H1 (cell line): Measurements from ENCODE around the gene CHD6. TPM values are rescaled to one million over a fixed set of nuclear protein-coding genes. Genes with fewer than 3 reads are reported as not detected.

Source experiments
- CTCF ChIA-PET: fragments of 300-600 bp; sonication (Branson Sonifier 250); formaldehyde crosslinking; loops from one replicate; lab custom pipeline; 2021; ENCODE audit not compliant: partially characterized antibody; lab: Charles Lee
- POLR2A ChIA-PET: fragments of 300-600 bp; sonication (Branson Sonifier 250); formaldehyde crosslinking; loops from one replicate; lab custom pipeline; 2021; ENCODE audit warnings: inconsistent platforms; ENCODE audit not compliant: partially characterized antibody; lab: Charles Lee
- DNase-seq, 2 experiments: peaks; one replicate each; pipeline versions ENCODE4 v3.0.0 to v3.0.0-alpha.2; 2010 to 2022; ENCODE audit warnings: low spot score in 2 of 2, low read depth in 1 of 2, mixed read lengths in 1 of 2
- FAIRE-seq: peaks from 2 replicates; lab custom pipeline; 2011; peaks lifted over from hg19 to GRCh38; lab: Jason Lieb, UNC
- H2AFZ ChIP-seq: 2 replicates; pipeline ENCODE4 v1.8.1; 2012; ENCODE audit warnings: low read length, inconsistent platforms
- H2AK5ac ChIP-seq: 2 replicates; pipeline ENCODE4 v1.6.1; 2013; ENCODE audit warnings: low read depth, low read length
- H2BK120ac ChIP-seq: replicated peaks from 2 replicates; pipeline ENCODE3; 2013; ENCODE audit warnings: low read depth, low read length, inconsistent platforms
- H2BK12ac ChIP-seq: 2 replicates; pipeline ENCODE4 v1.6.1; 2013; ENCODE audit warnings: low read depth, low read length
- H2BK15ac ChIP-seq: 2 replicates; pipeline ENCODE4 v1.6.1; 2013; ENCODE audit warnings: low read length
- H2BK20ac ChIP-seq: 2 replicates; pipeline ENCODE4 v1.6.1; 2013; ENCODE audit warnings: low read length
- H2BK5ac ChIP-seq: 2 replicates; pipeline ENCODE4 v1.6.1; 2013; ENCODE audit warnings: low read depth, low read length
- H3K14ac ChIP-seq: 2 replicates; pipeline ENCODE4 v1.6.1; 2013; ENCODE audit warnings: inconsistent platforms; ENCODE audit not compliant: insufficient read length
- H3K18ac ChIP-seq: 2 replicates; pipeline ENCODE4 v1.6.1; 2013; ENCODE audit warnings: low read length; ENCODE audit errors: extremely low read depth
- H3K23ac ChIP-seq: 2 replicates; pipeline ENCODE4 v1.6.1; 2013; ENCODE audit warnings: inconsistent platforms; ENCODE audit not compliant: insufficient read length
- H3K23me2 ChIP-seq: 2 replicates; pipeline ENCODE4 v1.6.1; 2013; ENCODE audit warnings: low read depth, low read length
- H3K27ac ChIP-seq: 2 replicates; pipeline ENCODE4 v1.6.1; 2011; ENCODE audit warnings: low read depth, low read length, inconsistent platforms
- H3K27me3 ChIP-seq, 4 experiments: replicated peaks in 1 of 4; 1 replicate in 1 of 4; 2 replicates in 3 of 4; pipeline versions ENCODE4 v1.6.1 to v1.8.1; 2011 to 2013; ENCODE audit warnings: low read length in 3 of 4, mild to moderate bottlenecking in 3 of 4, inconsistent platforms in 2 of 4, mixed read lengths in 2 of 4, moderate library complexity in 1 of 4; ENCODE audit not compliant: control insufficient read depth in 3 of 4, insufficient read depth in 3 of 4; ENCODE audit errors: extremely low read depth in 1 of 4
- H3K36me3 ChIP-seq, 4 experiments: 2 replicates each; pipeline versions ENCODE4 v1.6.1 to v1.8.1; 2011 to 2013; ENCODE audit warnings: mild to moderate bottlenecking in 4 of 4, low read length in 3 of 4, moderate library complexity in 2 of 4, control low read depth in 1 of 4, inconsistent platforms in 1 of 4; ENCODE audit not compliant: insufficient read depth in 4 of 4, control insufficient read depth in 2 of 4
- H3K4ac ChIP-seq: replicated peaks from 2 replicates; pipeline ENCODE3; 2013; ENCODE audit warnings: low read length, low read depth, mixed read lengths, inconsistent platforms; ENCODE audit not compliant: insufficient read length
- H3K4me1 ChIP-seq, 4 experiments: replicated peaks in 1 of 4; 1 replicate in 1 of 4; 2 replicates in 3 of 4; pipeline versions ENCODE4 v1.6.1 to v1.8.1; 2011 to 2013; ENCODE audit warnings: low read length in 3 of 4, inconsistent platforms in 2 of 4, mixed read lengths in 1 of 4; ENCODE audit not compliant: insufficient read depth in 4 of 4, control insufficient read depth in 3 of 4
- H3K4me2 ChIP-seq, 2 experiments: 2 replicates each; pipeline versions ENCODE4 v1.6.1 to v1.8.1; 2011 to 2013; ENCODE audit warnings: low read depth in 2 of 2, low read length in 2 of 2, control low read depth in 1 of 2, inconsistent platforms in 1 of 2, mild to moderate bottlenecking in 1 of 2; ENCODE audit not compliant: insufficient read depth in 1 of 2
- H3K4me3 ChIP-seq, 4 experiments: fragments of 200-600, 300-600 bp in 1 of 4; sonication (generic), shearing (Covaris generic), sonication (Bioruptor Twin) in 1 of 4; 2 replicates each; pipeline versions ENCODE4 v1.5.1 to v1.8.1; 2011 to 2016; ENCODE audit warnings: low read length in 4 of 4, low read depth in 3 of 4, control low read depth in 2 of 4, inconsistent platforms in 2 of 4, mild to moderate bottlenecking in 2 of 4, mixed read lengths in 1 of 4, moderate library complexity in 1 of 4; ENCODE audit not compliant: insufficient read depth in 2 of 4; ENCODE audit errors: extremely low read depth in 1 of 4
- H3K56ac ChIP-seq: replicated peaks from 2 replicates; pipeline ENCODE3; 2013; ENCODE audit warnings: low read depth, mild to moderate bottlenecking, mixed read lengths, low read length, inconsistent platforms; ENCODE audit not compliant: insufficient read length
- H3K79me1 ChIP-seq: 2 replicates; pipeline ENCODE4 v1.6.1; 2013; ENCODE audit warnings: low read depth, low read length, control low read depth
- H3K79me2 ChIP-seq, 2 experiments: 2 replicates each; pipeline versions ENCODE4 v1.6.1 to v1.8.1; 2012 to 2013; ENCODE audit warnings: low read length in 2 of 2, mild to moderate bottlenecking in 2 of 2, inconsistent platforms in 1 of 2; ENCODE audit not compliant: insufficient read depth in 2 of 2, control insufficient read depth in 1 of 2
- H3K9ac ChIP-seq, 4 experiments: replicated peaks in 1 of 4; 1 replicate in 1 of 4; 2 replicates in 3 of 4; pipeline versions ENCODE4 v1.6.1 to v1.8.1; 2011 to 2013; ENCODE audit warnings: low read depth in 3 of 4, low read length in 3 of 4, control low read depth in 2 of 4, mild to moderate bottlenecking in 2 of 4, moderate library complexity in 2 of 4, inconsistent platforms in 1 of 4; ENCODE audit errors: extremely low read depth in 1 of 4
- H3K9me3 ChIP-seq, 2 experiments: 2 replicates each; pipeline versions ENCODE4 v1.6.1 to v1.8.1; 2012 to 2013; ENCODE audit warnings: mild to moderate bottlenecking in 2 of 2, moderate library complexity in 2 of 2, control low read depth in 1 of 2, inconsistent platforms in 1 of 2, low read depth in 1 of 2, low read length in 1 of 2, mixed read lengths in 1 of 2; ENCODE audit not compliant: insufficient read depth in 2 of 2
- H4K20me1 ChIP-seq, 2 experiments: replicated peaks in 1 of 2; 2 replicates each; pipeline versions ENCODE3 to v1.8.1; 2011 to 2013; ENCODE audit warnings: inconsistent platforms in 2 of 2, low read length in 2 of 2, mild to moderate bottlenecking in 1 of 2; ENCODE audit not compliant: insufficient read depth in 2 of 2, control insufficient read depth in 1 of 2
- H4K5ac ChIP-seq: 2 replicates; pipeline ENCODE4 v1.6.1; 2013; ENCODE audit warnings: low read length, low read depth, mixed read lengths, inconsistent platforms; ENCODE audit not compliant: insufficient read length
- H4K8ac ChIP-seq: 2 replicates; pipeline ENCODE4 v1.8.0; 2013; ENCODE audit warnings: mild to moderate bottlenecking, moderate library complexity, low read length, inconsistent platforms; ENCODE audit not compliant: insufficient read depth; ENCODE audit errors: extremely low read depth
- H4K91ac ChIP-seq: replicated peaks from 2 replicates; pipeline ENCODE3; 2013; ENCODE audit warnings: low read length, mixed read lengths, inconsistent platforms; ENCODE audit not compliant: insufficient read length
- BRCA1 ChIP-seq: IDR thresholded peaks from 2 replicates; pipeline ENCODE4 v1.6.1; 2012; ENCODE audit warnings: low read depth, low read length, improper control_type of control experiment
- CBX8 ChIP-seq: fragments of 300-800, 300-1000 bp; sonication (generic); IDR thresholded peaks from 2 replicates; pipeline ENCODE4 v1.7.1; 2016; ENCODE audit warnings: low read depth, low read length, borderline replicate concordance
- CHD2 ChIP-seq: IDR thresholded peaks from 2 replicates; pipeline ENCODE4 v1.6.1; 2012; ENCODE audit warnings: low read length, improper control_type of control experiment
- CTBP2 ChIP-seq: IDR thresholded peaks from 2 replicates; pipeline ENCODE4 v1.7.0; 2011; ENCODE audit warnings: borderline replicate concordance, mild to moderate bottlenecking, moderate library complexity, mixed read lengths, low read length; ENCODE audit not compliant: insufficient read depth, insufficient read length
- HDAC2 ChIP-seq, 2 experiments: fragments of 300-600 bp in 1 of 2; sonication (generic) in 1 of 2; IDR thresholded peaks; 2 replicates each; pipeline ENCODE4 v1.6.1; 2011 to 2012; ENCODE audit warnings: low read depth in 2 of 2, low read length in 2 of 2, mild to moderate bottlenecking in 2 of 2, moderate library complexity in 2 of 2, borderline replicate concordance in 1 of 2, inconsistent platforms in 1 of 2
- HDAC6 ChIP-seq: IDR thresholded peaks from one replicate; pipeline ENCODE4 v1.7.1; 2012; ENCODE audit warnings: low read depth, mild to moderate bottlenecking, inconsistent platforms, low read length, moderate library complexity
- JUN ChIP-seq: IDR thresholded peaks from 2 replicates; pipeline ENCODE4 v1.6.1; 2011; ENCODE audit warnings: low read depth, mild to moderate bottlenecking, improper control_type of control experiment, low read length
- PHF8 ChIP-seq: fragments of 200-600 bp; sonication (generic); conservative IDR thresholded peaks from 2 replicates; pipeline ENCODE4 v1.7.1; 2012; ENCODE audit warnings: low read depth, mild to moderate bottlenecking, inconsistent platforms, low read length, moderate library complexity
- RFX5 ChIP-seq: IDR thresholded peaks from 2 replicates; pipeline ENCODE4 v1.6.1; 2011; ENCODE audit warnings: low read depth, low read length, improper control_type of control experiment, borderline replicate concordance
- RNF2 ChIP-seq: fragments of 200-900, 300-1000 bp; sonication (generic); IDR thresholded peaks from 2 replicates; pipeline ENCODE4 v1.7.1; 2016; ENCODE audit warnings: borderline replicate concordance, low read depth, mild to moderate bottlenecking, antibody characterized with exemption, low read length; ENCODE audit not compliant: poor library complexity, severe bottlenecking; ENCODE audit errors: missing control alignments
- SP2 ChIP-seq: IDR thresholded peaks from 2 replicates; pipeline ENCODE4 v1.6.1; 2012; ENCODE audit warnings: mild to moderate bottlenecking, low read length, inconsistent platforms
- SP4 ChIP-seq: IDR thresholded peaks from 2 replicates; pipeline ENCODE4 v1.6.1; 2012; ENCODE audit warnings: low read length, inconsistent platforms
- SUZ12 ChIP-seq: fragments of 200-600 bp; sonication (generic); IDR thresholded peaks from 2 replicates; pipeline ENCODE4 v1.6.1; 2012; ENCODE audit warnings: mild to moderate bottlenecking, inconsistent platforms, low read length, moderate library complexity, mixed read lengths
- TBP ChIP-seq: IDR thresholded peaks from 2 replicates; pipeline ENCODE4 v1.6.1; 2011; ENCODE audit warnings: low read depth, low read length, improper control_type of control experiment
- WGBS, 2 experiments: shearing (Covaris generic) in 1 of 2; methylation state at CpG; one replicate each; pipeline versions ENCODE4 v1.1.6 to v1.1.7; 2013 to 2015; ENCODE audit warnings: low lambda C conversion rate in 2 of 2, mixed read lengths in 2 of 2, inconsistent platforms in 1 of 2, low coverage in 1 of 2, missing lambda C conversion rate in 1 of 2; ENCODE audit not compliant: insufficient replicate concordance in 2 of 2, insufficient coverage in 1 of 2, insufficient read length in 1 of 2; ENCODE audit errors: extremely low coverage in 1 of 2, missing lambda C conversion rate in 1 of 2; 5-methylcytosine and 5-hydroxymethylcytosine counted together
- polyA plus RNA-seq, 7 experiments: library from polyadenylated mRNA; depleted of rRNA in 3 of 7; stranded (reverse) in 5 of 7; unstranded in 2 of 7; fragments of >200 nt in 5 of 7; fragments of 200-250 nt in 2 of 7; gene quantifications; 1 replicate in 5 of 7; 2 replicates in 1 of 7; 4 replicates in 1 of 7; pipeline versions ENCODE4 v1.2.1 to v1.2.3, GENCODE V29; 2011 to 2013; ENCODE audit warnings: missing spikeins in 2 of 7, mixed read lengths in 2 of 7
- total RNA-seq: library from RNA; stranded (reverse); fragmentation: NEBNext Ultra II Directional; extraction: Animal tissue kit (Norgen Biotek cat#: 25700); gene quantifications from 2 replicates; pipeline ENCODE4 v1.2.1, GENCODE V29; 2021

CHD6 gene
- total and polyA plus RNA-seq, 2 of the 8 experiments (the other 6 are each of a cell fraction or from before 2014, with no cell fraction given), result 11.1 to 62.9 TPM

GRCh38 chr20:41510224-41510623, 108.0 kb downstream of the CHD6 start:
- no peak overlapping the region for H2AFZ ChIP-seq
- H2BK5ac ChIP-seq, result no peak overlapping the region
- DNase-seq, result no peak
- no peak overlapping the region for H3K23ac ChIP-seq
- H2BK120ac ChIP-seq, result no peak overlapping the region
- H2AK5ac ChIP-seq, result no peak overlapping the region
- H3K4ac ChIP-seq, result no peak overlapping the region
- no peaks in the 10 kb centered on the region for H3K9me3 ChIP-seq
- peaks cover 0 to 18% (median 9%) of the 10 kb centered on the region in 4 experiments; a peak in 5 of 8 replicates for H3K36me3 ChIP-seq
- H3K27ac ChIP-seq, result no peak overlapping the region
- WGBS, 2 experiments, result 88% methylated on average over 7 of the region's 7 CpGs; no CpG with 5 or more reads in 1 of the 2 experiments
- no peak overlapping the region for H2BK20ac ChIP-seq
- H3K9ac ChIP-seq, result no peak overlapping the region
- H4K91ac ChIP-seq, result no peak overlapping the region
- ChIA-PET CTCF (interaction anchor here (0.8 kb wide), 1 partner anchor 11 kb away, joined by 3 read pairs; no protein-coding TSS in a partner anchor), POLR2A (no interaction called here)
- H2BK15ac ChIP-seq, result no peak overlapping the region
- no peak overlapping the region for H3K56ac ChIP-seq
- FAIRE-seq, result no peak
- H4K20me1 ChIP-seq, result peaks cover 3 to 5% of the 10 kb centered on the region in 2 experiments
- H3K27me3 ChIP-seq, result no peaks in the 10 kb centered on the region
- H3K23me2 ChIP-seq, result no peaks in the 10 kb centered on the region
- no peak overlapping the region for H4K8ac ChIP-seq
- peaks cover 8% of the 10 kb centered on the region for H3K79me1 ChIP-seq
- peaks cover 0 to 8% (median 7%) of the 10 kb centered on the region in 4 experiments; a peak in 3 of 7 replicates for H3K4me1 ChIP-seq
- H3K4me2 ChIP-seq, result no peak overlapping the region
- H3K18ac ChIP-seq, result no peak overlapping the region
- no peak overlapping the region for H3K14ac ChIP-seq
- H3K79me2 ChIP-seq, result peaks cover 0 to 36% of the 10 kb centered on the region in 2 experiments; a peak in 2 of 4 replicates
- H4K5ac ChIP-seq, result no peak overlapping the region
- no peak overlapping the region for H2BK12ac ChIP-seq
- no peak overlapping the region for H3K4me3 ChIP-seq
- TF ChIP-seq TBP (no peak), SP2 (no peak), CTBP2 (no peak), RFX5 (no peak), BRCA1 (no peak), CBX8 (no peak), RNF2 (no peak), JUN (no peak), SUZ12 (no peak), HDAC6 (no peak), HDAC2 (IDR thresholded peaks at IDR 0.05; ENCODE audit: borderline replicate concordance in 1 of 2, low read depth in 2 of 2, low read length in 2 of 2) (no peak), CHD2 (no peak), PHF8 (no peak), SP4 (no peak)
